ENCODE data around the gene TOR4A.
A peak's percentile ranks its signal among the peaks of the same experiment; 100 is the strongest.

Gene TOR4A

GRCh38 chr9:137293482-137294090, 16.1 kb downstream of the TOR4A start:
- DNase-seq (ENCODE audit: low read depth in 2 of 2, low spot score in 1 of 2): no peak

- no peak for DNase-seq (ENCODE audit: low read depth in 2 of 2, low spot score in 1 of 2)
Observed at GRCh38 chr9:137294091-137294680, 16.7 kb downstream of the TOR4A start.

GRCh38 chr9:137294681-137295237, 17.2 kb downstream of the TOR4A start:
- no peak for DNase-seq (ENCODE audit: low read depth in 2 of 2, low spot score in 1 of 2)

- no peak for DNase-seq (ENCODE audit: low read depth in 2 of 2, low spot score in 1 of 2)
Observed at GRCh38 chr9:137295238-137295811, 17.8 kb downstream of the TOR4A start.

- DNase-seq (ENCODE audit: low read depth in 2 of 2, low spot score in 1 of 2): no peak
Observed at GRCh38 chr9:137295849-137296669, 18.5 kb downstream of the TOR4A start.

- DNase-seq (ENCODE audit: low read depth in 2 of 2, low spot score in 1 of 2): no peak
Observed at GRCh38 chr9:137296670-137297664, 19.4 kb downstream of the TOR4A start.

GRCh38 chr9:137297966-137298365, 20.4 kb downstream of the TOR4A start:
- DNase-seq (ENCODE audit: low read depth in 2 of 2, low spot score in 1 of 2): no peak

- DNase-seq (ENCODE audit: low read depth in 2 of 2, low spot score in 1 of 2): no peak
Observed at GRCh38 chr9:137298401-137299202, 21.1 kb downstream of the TOR4A start.

- no peak for DNase-seq (ENCODE audit: low read depth in 2 of 2, low spot score in 1 of 2)
Observed at GRCh38 chr9:137299203-137299565, 21.7 kb downstream of the TOR4A start.

- DNase-seq (ENCODE audit: low read depth in 2 of 2, low spot score in 1 of 2): no peak
Observed at GRCh38 chr9:137299938-137300337, 22.4 kb downstream of the TOR4A start.

- DNase-seq (ENCODE audit: low read depth in 2 of 2, low spot score in 1 of 2): no peak
Observed at GRCh38 chr9:137300567-137301080, 23.1 kb downstream of the TOR4A start.

GRCh38 chr9:137301081-137301947, 23.8 kb downstream of the TOR4A start:
- DNase-seq (ENCODE audit: low read depth in 2 of 2, low spot score in 1 of 2): no peak

- DNase-seq (ENCODE audit: low read depth in 2 of 2, low spot score in 1 of 2): peak; percentile 75 to 84
Observed at GRCh38 chr9:137302118-137302448, 24.6 kb downstream of the TOR4A start, which contains the start of gene NRARP. NRARP (minus strand) TSS chr9:137302271; CDS start chr9:137301928, 343 bp downstream.

- DNase-seq (ENCODE audit: low read depth in 2 of 2, low spot score in 1 of 2): no peak
Observed at GRCh38 chr9:137302449-137303150, 25.1 kb downstream of the TOR4A start.

GRCh38 chr9:137303151-137303892, 25.8 kb downstream of the TOR4A start:
- DNase-seq (ENCODE audit: low read depth in 2 of 2, low spot score in 1 of 2): no peak

GRCh38 chr9:137303893-137304382, 26.4 kb downstream of the TOR4A start:
- DNase-seq (ENCODE audit: low read depth in 2 of 2, low spot score in 1 of 2): no peak
